ENCODE data around the gene C6.

C6 gene

DNA sequence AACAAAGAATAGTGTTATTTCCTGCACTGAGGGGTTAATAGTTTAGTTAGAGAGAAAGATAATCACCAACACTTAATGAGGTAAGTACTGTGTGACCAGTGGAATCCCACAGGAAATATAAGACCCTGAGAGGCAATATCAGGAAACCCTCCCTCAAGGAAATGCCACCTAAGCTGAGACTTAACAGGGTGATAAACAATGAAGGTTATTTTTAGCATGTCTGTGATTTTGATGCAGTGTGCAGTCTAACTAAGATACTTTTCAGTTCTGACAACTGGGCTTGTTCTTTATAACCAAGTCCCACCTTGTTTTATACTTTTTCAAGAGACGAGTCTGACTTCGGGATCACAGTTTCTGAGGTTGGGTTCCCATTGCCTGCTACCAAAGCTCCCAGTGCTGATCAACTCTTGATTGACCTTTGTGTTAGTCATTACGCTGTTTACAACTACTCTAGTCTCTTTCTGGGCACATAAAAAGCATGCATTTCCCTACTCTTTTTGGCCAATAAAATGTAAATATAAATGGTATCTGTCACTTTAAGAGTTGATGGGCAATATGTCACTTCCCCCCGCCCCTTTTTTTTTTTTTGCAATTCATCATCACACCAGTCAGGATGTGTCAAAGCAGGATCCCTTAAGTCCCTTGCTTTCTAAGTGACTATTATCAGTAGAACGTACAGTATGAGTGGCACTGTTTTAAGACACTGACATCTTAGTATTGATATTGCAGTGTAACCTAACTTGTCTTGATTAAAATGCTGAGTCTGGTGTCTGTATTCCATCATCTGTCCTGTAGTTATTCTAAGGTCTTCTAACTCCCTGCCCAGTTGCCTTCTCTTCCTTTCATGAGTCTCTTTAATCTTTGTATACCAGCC, 31.4 kb downstream of the C6 start:
- H3K4me3 Mint-ChIP-seq, result no peak overlapping the region
- no peak for DNase-seq (ENCODE audit: low spot score in 2 of 2)
- H3K9me3 Mint-ChIP-seq, result no peaks in the 10 kb centered on the region
- H3K27ac Mint-ChIP-seq, result no peak overlapping the region
- H3K4me1 Mint-ChIP-seq, result no peaks in the 10 kb centered on the region
- ATAC-seq, result peak; percentile 28
- no peaks in the 10 kb centered on the region for H3K36me3 Mint-ChIP-seq

DNA sequence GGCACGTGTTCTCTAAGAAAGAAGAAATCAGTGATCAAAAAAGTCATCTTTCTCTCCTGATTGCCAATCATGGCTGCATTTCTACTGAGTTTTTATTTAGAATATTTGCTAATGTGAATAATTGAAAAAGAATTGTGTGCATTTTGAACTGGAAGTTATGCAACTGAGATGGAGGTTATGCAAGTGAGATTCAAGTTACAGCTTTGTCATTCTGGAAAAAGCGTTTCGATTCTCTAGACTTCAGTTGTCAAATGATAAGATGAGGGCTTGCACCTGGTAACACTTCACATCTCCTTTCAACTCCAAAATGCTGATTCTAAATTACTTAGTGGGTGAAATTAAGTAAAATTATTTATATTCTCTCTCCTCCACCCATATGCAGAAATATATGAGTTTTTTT, 36.4 kb downstream of the C6 start:
- DNase-seq (ENCODE audit: low spot score in 2 of 2) (no peak), ATAC-seq (no peak)
- no peak overlapping the region for H3K27ac Mint-ChIP-seq
- H3K36me3 Mint-ChIP-seq, result no peaks in the 10 kb centered on the region
- H3K4me1 Mint-ChIP-seq, result no peaks in the 10 kb centered on the region
- no peak overlapping the region for H3K4me3 Mint-ChIP-seq
- peaks cover 5% of the 10 kb centered on the region for H3K9me3 Mint-ChIP-seq

DNA sequence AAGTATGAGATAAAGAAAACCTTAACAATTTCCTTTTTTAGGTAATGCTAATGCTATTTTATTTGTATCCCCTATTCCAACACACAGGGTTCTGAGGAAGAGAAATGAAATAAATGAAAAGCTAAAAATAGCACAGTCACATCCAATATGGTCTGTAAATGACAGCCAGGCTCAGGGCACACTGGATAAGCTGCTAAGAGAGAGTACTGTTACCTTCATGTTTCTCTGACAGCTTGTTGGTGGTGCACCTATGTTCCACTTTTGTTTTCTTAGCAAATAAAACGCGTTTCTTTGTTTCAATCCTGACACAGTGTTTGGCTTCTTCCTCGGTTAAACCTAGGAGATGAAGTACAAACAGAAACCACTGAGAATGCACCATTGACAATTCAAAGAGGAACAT, 41.3 kb downstream of the C6 start:
- Mint-ChIP-seq H3K9me3 (peaks cover 5% of the 10 kb centered on the region), H3K4me3 (no peak overlapping the region), H3K36me3 (no peaks in the 10 kb centered on the region), H3K4me1 (no peaks in the 10 kb centered on the region), H3K27ac (no peak overlapping the region)
- DNase-seq (ENCODE audit: low spot score in 2 of 2) (no peak), ATAC-seq (no peak)

DNA sequence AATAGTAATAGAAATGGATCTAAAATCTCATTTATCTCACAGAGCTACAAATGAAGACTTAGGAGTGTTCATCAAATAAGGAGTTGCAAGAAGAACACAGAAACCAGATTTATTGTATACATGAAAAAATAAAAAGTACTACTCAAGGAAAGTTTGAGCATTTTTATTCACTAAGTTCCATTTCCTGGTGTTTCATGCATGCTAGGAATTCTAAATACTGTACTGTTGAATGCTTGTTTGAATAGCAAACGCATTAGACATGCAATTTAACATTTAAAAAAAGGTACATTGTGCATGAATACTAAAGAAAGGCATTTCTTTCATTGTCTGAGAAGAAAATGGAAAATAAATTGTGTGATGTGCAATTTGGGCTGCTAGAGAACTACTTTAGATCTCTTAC, 52.1 kb downstream of the C6 start:
- ATAC-seq (no peak), DNase-seq (ENCODE audit: low spot score in 2 of 2) (no peak)
- Mint-ChIP-seq H3K4me1 (no peaks in the 10 kb centered on the region), H3K27ac (no peak overlapping the region), H3K36me3 (no peaks in the 10 kb centered on the region), H3K4me3 (no peak overlapping the region), H3K9me3 (peaks cover 2% of the 10 kb centered on the region)

DNA sequence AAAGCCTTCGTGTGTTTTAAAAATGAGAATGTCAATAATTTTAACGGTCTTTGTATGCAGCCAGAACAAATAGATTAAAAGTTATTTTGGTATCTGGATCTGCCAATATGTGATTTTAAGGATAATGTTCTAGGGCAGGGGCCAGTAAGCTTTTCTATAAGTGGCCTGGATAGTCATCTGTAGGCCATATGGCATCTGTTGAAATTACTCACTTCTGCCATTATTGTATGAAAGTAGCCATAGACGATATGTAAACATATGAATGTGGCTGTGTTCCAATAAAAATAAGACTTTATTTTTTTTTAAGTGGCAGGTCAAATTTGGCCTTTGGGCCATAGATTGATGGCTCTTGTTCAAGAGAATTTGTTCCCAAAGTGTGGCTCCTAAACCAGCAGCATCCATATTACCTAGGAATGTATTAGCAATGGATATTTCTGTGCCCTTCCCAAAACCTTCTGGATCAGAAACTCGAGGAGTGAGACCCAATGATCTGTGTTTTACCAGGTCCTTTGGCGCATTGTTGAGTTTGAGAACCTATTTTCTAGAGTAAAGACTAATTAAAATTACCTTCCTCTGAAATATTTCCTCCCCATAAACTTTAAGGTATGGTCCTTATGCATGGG, 55.9 kb downstream of the C6 start:
- H3K4me1 Mint-ChIP-seq, result no peaks in the 10 kb centered on the region
- no peak overlapping the region for H3K27ac Mint-ChIP-seq
- no peak for ATAC-seq
- peaks cover 5% of the 10 kb centered on the region for H3K9me3 Mint-ChIP-seq
- H3K36me3 Mint-ChIP-seq, result no peaks in the 10 kb centered on the region
- no peak overlapping the region for H3K4me3 Mint-ChIP-seq
- DNase-seq (ENCODE audit: low spot score in 2 of 2), result no peak

DNA sequence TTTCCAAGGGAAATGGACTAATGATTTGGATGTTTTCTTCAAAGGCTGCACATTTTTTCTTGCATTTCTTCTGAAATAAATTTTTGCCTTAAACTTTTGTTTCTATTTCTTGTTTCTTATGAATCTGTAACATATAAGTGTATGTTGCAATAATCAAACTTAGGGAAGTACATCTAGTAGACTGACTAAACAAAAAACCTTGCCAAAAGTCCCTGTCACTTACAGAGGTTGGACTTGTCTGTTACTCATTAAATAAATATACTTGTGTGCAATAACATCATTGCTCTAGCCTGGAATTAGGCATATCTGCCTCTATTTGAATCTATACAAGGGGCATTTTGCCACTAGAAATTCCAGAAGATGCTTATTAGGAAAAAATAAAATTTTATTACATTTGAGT, 56.6 kb downstream of the C6 start:
- Mint-ChIP-seq H3K27ac (no peak overlapping the region), H3K36me3 (no peaks in the 10 kb centered on the region), H3K4me3 (no peak overlapping the region), H3K4me1 (no peaks in the 10 kb centered on the region), H3K9me3 (peaks cover 8% of the 10 kb centered on the region)
- DNase-seq (ENCODE audit: low spot score in 2 of 2) (no peak), ATAC-seq (no peak)

DNA sequence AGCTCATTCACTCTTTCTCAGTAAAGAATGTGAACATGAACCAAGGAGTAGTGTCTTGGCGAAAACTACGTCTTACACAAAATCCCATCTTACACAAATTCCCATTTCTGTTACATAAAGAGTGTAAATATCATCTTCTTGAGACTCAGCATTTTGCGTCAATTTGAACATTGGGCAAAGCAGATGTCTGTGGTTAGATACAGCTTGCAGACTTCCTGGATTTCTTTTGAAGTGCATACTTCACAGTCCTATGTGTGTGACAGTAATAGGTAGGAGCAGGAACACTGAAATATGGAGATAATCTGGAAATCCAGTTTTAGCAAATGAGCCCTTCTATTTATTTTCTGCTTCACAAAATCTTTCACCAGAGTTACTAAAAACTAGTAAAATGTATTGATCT, 58.8 kb downstream of the C6 start:
- Mint-ChIP-seq H3K4me1 (no peaks in the 10 kb centered on the region), H3K27ac (no peak overlapping the region), H3K36me3 (no peaks in the 10 kb centered on the region), H3K4me3 (no peak overlapping the region), H3K9me3 (peaks cover 7% of the 10 kb centered on the region)
- DNase-seq (ENCODE audit: low spot score in 2 of 2) (no peak), ATAC-seq (no peak)

DNA sequence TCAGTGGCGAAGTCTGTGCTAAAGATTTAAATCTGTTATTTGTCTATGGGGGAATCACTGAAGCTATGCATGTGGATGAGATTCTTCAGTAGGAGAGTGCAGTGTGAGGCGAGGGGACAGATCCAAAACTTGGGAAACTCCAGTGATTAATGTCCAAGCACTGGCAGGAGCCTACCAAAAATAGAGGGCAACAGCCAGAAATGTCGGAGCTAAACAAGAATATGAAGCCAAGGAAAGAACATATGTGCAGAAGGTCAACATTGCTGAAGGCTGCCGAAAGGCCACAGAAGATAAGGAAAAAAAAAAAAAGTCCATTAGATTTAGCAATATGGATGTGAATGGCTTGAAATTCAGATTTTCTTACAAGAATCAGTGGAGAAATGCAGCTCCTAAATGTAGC, 61.8 kb downstream of the C6 start:
- DNase-seq (ENCODE audit: low spot score in 2 of 2), result no peak
- no peak for ATAC-seq
- no peaks in the 10 kb centered on the region for H3K36me3 Mint-ChIP-seq
- H3K4me1 Mint-ChIP-seq, result no peaks in the 10 kb centered on the region
- H3K4me3 Mint-ChIP-seq, result no peak overlapping the region
- peaks cover 7% of the 10 kb centered on the region for H3K9me3 Mint-ChIP-seq
- H3K27ac Mint-ChIP-seq, result no peak overlapping the region

DNA sequence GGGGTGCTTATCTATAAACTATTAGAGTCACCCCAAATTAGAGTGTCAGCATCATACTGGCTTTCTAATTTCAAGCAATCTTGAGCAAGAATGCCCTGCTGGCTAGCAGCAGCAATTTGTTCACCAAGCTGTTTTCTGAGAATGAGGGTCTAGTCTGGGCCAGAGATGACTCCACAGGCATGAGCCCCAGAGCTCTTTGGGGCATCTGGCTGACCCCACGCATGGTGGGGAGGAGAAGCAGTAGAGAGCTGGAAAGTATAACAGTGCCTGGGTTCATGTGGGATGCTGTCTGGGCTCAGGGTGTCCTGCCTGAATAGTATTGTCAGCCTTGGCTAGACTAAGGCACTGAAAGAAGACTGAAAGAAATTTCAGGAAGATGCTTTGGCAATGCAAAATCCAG, 64.9 kb downstream of the C6 start:
- DNase-seq (ENCODE audit: low spot score in 2 of 2) (no peak), ATAC-seq (no peak)
- Mint-ChIP-seq H3K9me3 (peaks cover 4% of the 10 kb centered on the region), H3K4me1 (no peaks in the 10 kb centered on the region), H3K4me3 (no peak overlapping the region), H3K27ac (no peak overlapping the region), H3K36me3 (no peaks in the 10 kb centered on the region)

DNA sequence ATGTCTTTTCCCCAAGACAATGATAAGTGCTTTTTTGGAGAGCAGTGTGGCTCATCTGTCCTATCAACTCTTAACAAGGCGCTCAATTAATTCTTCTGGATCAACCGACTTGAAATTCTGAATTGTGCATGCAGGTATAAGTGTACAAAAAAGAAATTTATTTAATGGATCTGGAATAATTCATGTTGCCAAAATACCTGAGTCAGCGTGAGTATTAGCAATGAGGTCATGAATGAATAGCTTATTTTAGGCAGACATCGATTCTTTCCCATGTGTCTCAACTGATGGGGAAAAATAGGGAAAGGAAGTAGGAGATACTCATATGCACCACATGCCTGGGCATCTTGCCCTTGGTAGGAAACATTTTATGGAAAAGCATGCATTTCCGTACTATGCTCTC, 68.0 kb downstream of the C6 start:
- Mint-ChIP-seq H3K4me1 (no peaks in the 10 kb centered on the region), H3K36me3 (no peaks in the 10 kb centered on the region), H3K9me3 (no peaks in the 10 kb centered on the region), H3K4me3 (no peak overlapping the region), H3K27ac (no peak overlapping the region)
- ATAC-seq (no peak), DNase-seq (ENCODE audit: low spot score in 2 of 2) (no peak)

DNA sequence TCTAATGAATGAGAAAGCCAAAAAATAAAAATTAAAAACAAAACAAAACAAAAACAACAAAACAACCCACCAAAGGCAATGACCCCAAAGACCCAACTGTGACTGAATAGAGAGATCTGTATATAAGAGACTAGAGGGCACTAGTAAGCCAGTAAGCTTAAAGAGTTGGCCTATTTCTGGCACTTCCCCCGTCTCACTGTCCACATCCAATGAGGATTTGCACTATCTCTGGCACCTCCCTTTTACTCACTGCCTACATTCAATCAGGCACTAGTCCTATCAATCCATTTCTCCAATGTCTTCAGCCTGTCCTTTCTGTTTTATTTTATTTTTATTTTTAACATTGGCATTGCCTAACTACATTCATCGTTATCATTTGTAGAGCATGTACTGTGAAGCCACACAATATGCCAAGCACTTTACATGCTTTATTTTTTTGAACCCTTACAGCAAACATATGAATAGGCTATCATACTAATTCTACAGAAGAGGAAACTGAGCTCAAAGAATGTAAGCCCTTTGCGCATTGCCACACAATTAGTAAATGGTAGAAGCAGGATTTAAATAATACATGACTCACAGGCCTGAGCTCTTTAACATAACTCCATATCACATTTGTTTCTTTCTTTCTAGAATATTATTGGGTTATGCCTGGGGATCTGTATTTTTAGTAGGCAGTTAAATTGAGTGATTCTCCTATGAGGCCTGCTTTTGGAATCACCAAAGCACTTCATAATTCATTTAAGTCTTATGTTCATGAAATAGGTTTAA, 70.0 kb downstream of the C6 start:
- Mint-ChIP-seq H3K36me3 (no peaks in the 10 kb centered on the region), H3K4me1 (no peaks in the 10 kb centered on the region), H3K27ac (no peak overlapping the region), H3K9me3 (no peaks in the 10 kb centered on the region), H3K4me3 (no peak overlapping the region)
- ATAC-seq, result no peak
- DNase-seq (ENCODE audit: low spot score in 2 of 2), result no peak

DNA sequence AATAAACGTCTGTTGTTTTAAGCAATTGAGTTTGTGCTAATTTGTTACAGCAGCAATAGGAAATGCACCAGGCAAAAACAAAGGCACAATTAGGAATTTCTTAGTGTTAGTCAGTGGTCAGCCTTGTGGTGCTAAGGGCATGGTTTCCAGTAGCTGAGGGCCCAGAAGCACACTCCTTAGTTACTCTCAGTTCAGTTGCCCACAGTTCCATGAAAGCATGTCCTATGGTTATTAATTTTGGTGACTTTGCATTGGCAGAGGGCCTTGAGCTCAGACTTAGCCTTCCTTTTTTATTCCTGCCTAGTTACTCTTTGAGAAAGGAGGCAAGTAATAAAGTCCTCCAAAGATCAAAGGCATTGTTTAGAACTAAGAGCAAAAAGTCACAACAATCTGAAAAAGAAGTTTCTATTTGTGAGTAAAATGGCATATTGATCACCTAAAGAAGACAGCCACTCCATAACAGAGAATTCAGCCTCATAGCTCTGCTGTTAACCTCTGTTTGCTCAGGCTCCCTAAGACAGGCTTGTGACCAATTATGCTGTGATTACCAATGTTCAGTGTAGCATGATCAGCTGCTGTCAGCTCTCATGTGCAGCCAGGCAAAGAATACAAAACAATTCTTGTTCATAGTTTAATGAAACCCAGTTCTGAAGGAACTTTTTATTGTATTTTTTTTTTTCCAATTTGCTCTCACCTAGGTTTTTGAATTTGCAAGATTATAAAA, 85.2 kb downstream of the C6 start:
- H3K36me3 Mint-ChIP-seq, result no peaks in the 10 kb centered on the region
- H3K4me1 Mint-ChIP-seq, result no peaks in the 10 kb centered on the region
- ATAC-seq, result no peak
- no peak for DNase-seq (ENCODE audit: low spot score in 2 of 2)
- no peak overlapping the region for H3K4me3 Mint-ChIP-seq
- no peak overlapping the region for H3K27ac Mint-ChIP-seq
- no peaks in the 10 kb centered on the region for H3K9me3 Mint-ChIP-seq

DNA sequence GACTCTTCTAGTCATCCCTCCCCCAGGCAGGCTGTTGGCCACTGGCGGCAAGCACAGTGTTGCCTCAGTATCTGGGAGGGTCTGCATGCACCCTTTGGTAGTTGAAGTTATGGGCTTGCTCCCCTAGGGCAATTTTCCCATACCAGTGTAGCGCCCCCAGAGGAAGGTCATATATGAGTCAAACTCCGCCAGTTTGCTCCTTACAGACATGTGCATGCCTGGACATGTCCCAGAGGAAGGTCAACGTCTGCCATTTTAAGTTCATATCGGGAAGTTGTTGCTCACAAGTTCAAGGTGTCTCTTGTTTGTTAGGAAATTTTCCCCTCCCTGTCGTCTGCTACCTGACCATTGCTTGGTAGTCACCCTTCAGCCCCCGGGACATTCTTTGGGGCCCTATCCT, 90.9 kb downstream of the C6 start:
- Mint-ChIP-seq H3K9me3 (no peaks in the 10 kb centered on the region), H3K36me3 (no peaks in the 10 kb centered on the region), H3K27ac (no peak overlapping the region), H3K4me3 (no peak overlapping the region), H3K4me1 (no peaks in the 10 kb centered on the region)
- DNase-seq (ENCODE audit: low spot score in 2 of 2) (no peak), ATAC-seq (no peak)

DNA sequence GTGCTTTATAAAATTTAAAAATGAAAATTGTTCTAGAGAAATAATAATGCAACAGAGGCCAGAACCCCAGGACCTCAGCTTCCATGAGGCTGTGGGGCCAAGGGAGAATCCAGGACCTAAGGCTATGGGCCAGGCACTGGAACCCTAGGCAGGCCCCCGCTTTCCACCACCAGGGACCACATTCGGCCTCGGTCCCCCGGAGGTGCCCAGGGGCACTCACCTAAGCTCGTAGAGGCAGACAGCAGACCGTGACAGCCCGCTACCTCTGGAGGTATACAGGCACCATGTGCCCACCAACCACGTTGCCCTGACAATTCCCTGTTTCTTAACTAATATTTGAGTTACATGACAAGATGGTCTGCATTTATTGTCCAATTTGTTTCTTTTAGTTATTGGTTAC, 92.7 kb downstream of the C6 start:
- ATAC-seq, result no peak
- H3K9me3 Mint-ChIP-seq, result no peaks in the 10 kb centered on the region
- H3K4me1 Mint-ChIP-seq, result no peaks in the 10 kb centered on the region
- no peak overlapping the region for H3K4me3 Mint-ChIP-seq
- H3K36me3 Mint-ChIP-seq, result no peaks in the 10 kb centered on the region
- H3K27ac Mint-ChIP-seq, result no peak overlapping the region
- DNase-seq (ENCODE audit: low spot score in 2 of 2), result no peak

DNA sequence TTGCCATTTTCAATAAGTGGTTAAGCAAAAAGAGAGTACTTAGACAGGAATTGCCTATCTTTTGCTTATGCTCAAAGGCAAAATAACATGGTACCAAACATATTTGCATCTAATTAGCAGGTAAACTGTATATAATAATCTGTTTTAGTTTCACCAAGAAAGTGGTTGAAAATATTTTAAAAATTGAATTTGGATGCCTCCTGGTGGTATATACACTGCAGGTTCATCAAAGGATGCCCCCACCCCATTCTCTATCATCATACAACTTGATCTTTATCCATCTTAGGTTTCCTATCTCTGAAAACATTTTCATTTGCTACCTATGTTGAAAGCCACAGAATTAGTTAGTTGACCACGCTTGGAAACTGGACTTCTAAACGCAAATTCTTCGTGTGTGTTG, 95.2 kb downstream of the C6 start:
- no peaks in the 10 kb centered on the region for H3K9me3 Mint-ChIP-seq
- no peaks in the 10 kb centered on the region for H3K4me1 Mint-ChIP-seq
- no peak overlapping the region for H3K27ac Mint-ChIP-seq
- DNase-seq (ENCODE audit: low spot score in 2 of 2) (no peak), ATAC-seq (no peak)
- H3K36me3 Mint-ChIP-seq, result no peaks in the 10 kb centered on the region
- no peak overlapping the region for H3K4me3 Mint-ChIP-seq

All from stimulated activated effector memory CD8-positive, alpha-beta T cell treated with anti-CD3 and anti-CD28 coated beads, Interleukin-12 subunit alpha, Interleukin-12 subunit beta, amount 100 ng/mL, for 72 hours (primary cell).